BE2C (cell line): ENCODE measurements around the gene ADM.

Experiments
- DNase-seq: peaks from one replicate; pipeline ENCODE4 v3.0.0-alpha.2; 2020
- H3K27me3 ChIP-seq: fragments of 250-450 bp; sonication (Bioruptor Pico); 2 replicates; pipeline ENCODE4 v1.5.1; 2020; ENCODE audit warnings: mild to moderate bottlenecking
- H3K36me3 ChIP-seq: fragments of 250-450 bp; sonication (Bioruptor Pico); 2 replicates; pipeline ENCODE4 v1.5.1; 2020; ENCODE audit warnings: mild to moderate bottlenecking
- H3K4me1 ChIP-seq: fragments of 250-450 bp; sonication (Bioruptor Pico); 2 replicates; pipeline ENCODE4 v1.5.1; 2020
- H3K4me3 ChIP-seq: 2 replicates; pipeline ENCODE4 v1.5.1; 2011; ENCODE audit warnings: low read depth, low read length
- H3K9me3 ChIP-seq: fragments of 250-450 bp; sonication (Bioruptor Pico); 2 replicates; pipeline ENCODE4 v1.5.1; 2020
- TF ChIP-seq, protein P1 (sequence below): IDR thresholded peaks from 2 replicates; pipeline ENCODE4 v1.5.1; 2012; ENCODE audit warnings: mild to moderate bottlenecking, low read depth, low read length

Gene ADM

GRCh38 chr11:10320736-10321465 lies 16.0 kb downstream of the ADM start:
- no peak overlapping the region for H3K4me3 ChIP-seq
- H3K36me3 ChIP-seq = no peaks in the 10 kb centered on the region
- no peaks in the 10 kb centered on the region for H3K27me3 ChIP-seq
- peaks cover 8% of the 10 kb centered on the region for H3K4me1 ChIP-seq
- no peak for DNase-seq
- H3K9me3 ChIP-seq = no peaks in the 10 kb centered on the region
- TF ChIP-seq, protein P1, sequence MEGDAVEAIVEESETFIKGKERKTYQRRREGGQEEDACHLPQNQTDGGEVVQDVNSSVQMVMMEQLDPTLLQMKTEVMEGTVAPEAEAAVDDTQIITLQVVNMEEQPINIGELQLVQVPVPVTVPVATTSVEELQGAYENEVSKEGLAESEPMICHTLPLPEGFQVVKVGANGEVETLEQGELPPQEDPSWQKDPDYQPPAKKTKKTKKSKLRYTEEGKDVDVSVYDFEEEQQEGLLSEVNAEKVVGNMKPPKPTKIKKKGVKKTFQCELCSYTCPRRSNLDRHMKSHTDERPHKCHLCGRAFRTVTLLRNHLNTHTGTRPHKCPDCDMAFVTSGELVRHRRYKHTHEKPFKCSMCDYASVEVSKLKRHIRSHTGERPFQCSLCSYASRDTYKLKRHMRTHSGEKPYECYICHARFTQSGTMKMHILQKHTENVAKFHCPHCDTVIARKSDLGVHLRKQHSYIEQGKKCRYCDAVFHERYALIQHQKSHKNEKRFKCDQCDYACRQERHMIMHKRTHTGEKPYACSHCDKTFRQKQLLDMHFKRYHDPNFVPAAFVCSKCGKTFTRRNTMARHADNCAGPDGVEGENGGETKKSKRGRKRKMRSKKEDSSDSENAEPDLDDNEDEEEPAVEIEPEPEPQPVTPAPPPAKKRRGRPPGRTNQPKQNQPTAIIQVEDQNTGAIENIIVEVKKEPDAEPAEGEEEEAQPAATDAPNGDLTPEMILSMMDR = no peak

DNA sequence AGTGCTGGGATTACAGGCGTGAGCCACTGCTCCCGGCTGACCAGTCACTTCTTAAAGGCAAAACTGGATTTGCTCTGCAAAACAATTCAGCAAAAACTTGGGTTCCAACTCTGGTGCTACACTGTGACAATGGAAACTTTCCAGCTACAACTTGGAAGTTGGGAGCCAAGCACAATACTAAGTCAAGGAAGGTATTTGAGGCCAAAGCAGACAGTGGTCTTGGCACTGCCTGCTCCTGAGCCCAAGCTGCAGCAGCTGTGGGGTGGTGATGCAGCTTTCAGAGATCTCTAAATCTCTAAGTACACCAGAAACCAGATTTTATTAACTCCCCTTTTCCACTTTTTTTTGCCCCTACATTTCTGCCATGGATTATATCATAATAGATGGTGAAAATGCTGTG lies 17.5 kb downstream of the ADM start:
- H3K36me3 ChIP-seq = no peaks in the 10 kb centered on the region
- no peak for DNase-seq
- H3K9me3 ChIP-seq = no peaks in the 10 kb centered on the region
- no peaks in the 10 kb centered on the region for H3K27me3 ChIP-seq
- H3K4me1 ChIP-seq = peaks cover 8% of the 10 kb centered on the region
- no peak overlapping the region for H3K4me3 ChIP-seq
- TF ChIP-seq, protein P1 = no peak

DNA sequence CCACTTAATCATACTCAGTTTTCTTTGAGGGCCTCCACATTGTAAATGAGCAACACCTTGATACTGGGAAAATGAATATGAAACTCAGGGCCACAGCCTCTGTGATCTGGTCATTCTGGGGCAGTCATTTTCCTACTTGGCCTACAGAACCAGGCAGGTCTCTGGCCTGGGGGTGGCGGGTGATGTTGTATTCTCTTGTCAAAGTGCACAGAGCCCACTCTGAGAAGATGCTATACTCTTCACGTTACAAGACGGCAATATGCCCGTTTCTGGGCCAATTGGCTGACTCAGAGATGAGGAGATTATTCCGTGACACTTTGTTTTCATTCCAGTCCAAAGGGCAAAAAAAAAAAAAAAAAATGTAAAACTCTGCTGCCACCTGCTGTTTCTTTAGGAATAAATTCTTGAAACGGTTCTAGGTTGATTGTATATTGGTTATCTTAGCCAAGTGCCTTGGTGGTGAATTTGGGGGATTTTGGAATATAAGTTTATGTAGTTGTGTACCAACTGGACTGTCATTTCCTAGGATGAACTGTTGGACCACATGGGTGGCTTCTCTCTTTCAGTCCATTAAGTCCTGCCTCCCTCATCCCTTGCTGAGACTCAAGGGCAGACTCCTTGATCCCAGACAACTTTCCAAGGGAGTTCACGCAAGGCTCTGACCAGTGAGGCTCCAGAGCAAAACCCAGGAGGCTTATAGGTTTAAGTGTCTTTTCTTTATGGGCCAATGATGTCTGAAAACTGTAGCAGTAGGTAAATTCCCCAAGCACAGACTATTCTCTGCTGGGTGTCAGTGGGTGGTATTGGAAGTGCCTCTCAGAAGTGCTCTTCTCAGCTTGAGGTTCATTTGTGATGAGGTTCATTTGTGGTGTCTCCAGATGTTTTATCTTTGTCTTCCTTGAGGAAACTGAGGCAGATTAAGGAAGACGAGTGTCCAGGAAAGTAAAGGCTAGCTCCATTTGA lies 18.2 kb downstream of the ADM start:
- Histone ChIP-seq H3K4me3 (peak overlapping the region; percentile 23), H3K36me3 (no peaks in the 10 kb centered on the region), H3K9me3 (no peaks in the 10 kb centered on the region), H3K4me1 (peaks cover 8% of the 10 kb centered on the region), H3K27me3 (no peaks in the 10 kb centered on the region)
- peak; percentile 32 for DNase-seq
- TF ChIP-seq, protein P1 = peak; percentile 34

- H3K4me3 ChIP-seq = no peak overlapping the region
- H3K4me1 ChIP-seq = peaks cover 8% of the 10 kb centered on the region
- TF ChIP-seq, protein P1 = no peak
- H3K36me3 ChIP-seq = no peaks in the 10 kb centered on the region
- H3K27me3 ChIP-seq = no peaks in the 10 kb centered on the region
- no peak for DNase-seq
- H3K9me3 ChIP-seq = no peaks in the 10 kb centered on the region
These were observed 18.9 kb downstream of the ADM start for GRCh38 chr11:10323793-10324170.

DNA sequence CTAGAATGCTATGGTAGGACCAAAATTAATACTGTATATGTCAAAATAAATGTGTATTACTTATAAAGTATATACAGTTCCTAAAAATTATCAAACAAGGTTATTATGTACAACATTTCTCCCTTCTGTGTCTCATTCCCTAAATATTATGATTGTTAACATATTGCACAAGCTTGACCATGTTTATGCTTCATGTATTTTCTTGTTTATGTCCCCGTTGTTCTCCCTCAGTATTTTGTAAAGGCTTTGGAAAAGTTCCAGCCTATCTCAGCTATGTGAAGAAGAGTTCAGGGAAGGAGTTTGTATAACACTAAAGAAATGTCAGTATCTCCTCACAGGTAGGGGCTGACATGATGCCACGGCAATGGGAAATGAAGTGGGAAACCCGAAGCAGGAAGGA lies 19.6 kb downstream of the ADM start:
- Histone ChIP-seq H3K36me3 (no peaks in the 10 kb centered on the region), H3K27me3 (no peaks in the 10 kb centered on the region), H3K4me3 (no peak overlapping the region), H3K4me1 (peaks cover 7% of the 10 kb centered on the region), H3K9me3 (no peaks in the 10 kb centered on the region)
- TF ChIP-seq, protein P1 = no peak
- no peak for DNase-seq
